ENCODE measurements around the gene LENG8. TPM values are rescaled to one million over a fixed set of nuclear protein-coding genes. Genes with fewer than 3 reads are reported as not detected.
"Not testable (repeated sequence)": the region's sequence is repeated elsewhere in the genome, so short reads cannot be mapped to it uniquely, and the experiment has no call there.

Gene LENG8
- total and polyA plus RNA-seq, 2 experiments from 2014 or later: 42.1 to 74.3 TPM

GRCh38 chr19:54506079-54506478, 57.1 kb downstream of the LENG8 start:
- H3K27me3 ChIP-seq (ENCODE audit: insufficient read depth): no peaks in the 10 kb centered on the region
- H3F3A ChIP-seq (replicated peaks; ENCODE audit: low read depth): no peaks in the 10 kb centered on the region
- DNase-seq (ENCODE audit: low spot score) (no peak), ATAC-seq (no peak)
- no peaks in the 10 kb centered on the region for H3K4me1 Mint-ChIP-seq
- H3K4me1 ChIP-seq (ENCODE audit: insufficient read depth): no peaks in the 10 kb centered on the region
- no peaks in the 10 kb centered on the region for H3K9me2 ChIP-seq (ENCODE audit: insufficient read depth)
- peaks cover 80% of the 10 kb centered on the region for H3K9me3 Mint-ChIP-seq
- H3K36me3 ChIP-seq (ENCODE audit: insufficient read depth): no peaks in the 10 kb centered on the region
- no peaks in the 10 kb centered on the region for H4K20me1 ChIP-seq (replicated peaks; ENCODE audit: insufficient read depth)
- no peak overlapping the region for H3K4me3 Mint-ChIP-seq
- no peak for TF ChIP-seq POLR2AphosphoS5 (IDR thresholded peaks at IDR 0.05; ENCODE audit: low read depth)
- H3K4me3 ChIP-seq: no peak overlapping the region
- no peak overlapping the region for H3K27ac ChIP-seq (ENCODE audit: low read depth)
- no peaks in the 10 kb centered on the region for H3K79me2 ChIP-seq (replicated peaks; ENCODE audit: insufficient read depth)
- H2AFZ ChIP-seq: no peak overlapping the region
- no peak overlapping the region for H3K27ac Mint-ChIP-seq
- peaks cover 3% of the 10 kb centered on the region for H3K27me3 Mint-ChIP-seq (ENCODE audit: insufficient read depth, low read depth, poor library complexity)
- no peak overlapping the region for H3K4me2 ChIP-seq
- peaks cover 31% of the 10 kb centered on the region for H3K36me3 Mint-ChIP-seq (ENCODE audit: low read depth)

GRCh38 chr19:54507038-54507717, 58.2 kb downstream of the LENG8 start:
- not testable (repeated sequence) for H3K4me1 ChIP-seq (ENCODE audit: insufficient read depth); DNase-seq (ENCODE audit: low spot score); H3K27me3 ChIP-seq (ENCODE audit: insufficient read depth); ATAC-seq; H3K27ac ChIP-seq (ENCODE audit: low read depth); H3K36me3 ChIP-seq (ENCODE audit: insufficient read depth); H3K9me2 ChIP-seq (ENCODE audit: insufficient read depth); H3F3A ChIP-seq (replicated peaks; ENCODE audit: low read depth); H2AFZ ChIP-seq; H3K79me2 ChIP-seq (replicated peaks; ENCODE audit: insufficient read depth); H3K4me3 ChIP-seq; H4K20me1 ChIP-seq (replicated peaks; ENCODE audit: insufficient read depth); H3K27me3 Mint-ChIP-seq (ENCODE audit: insufficient read depth, low read depth, poor library complexity); H3K4me1 Mint-ChIP-seq; H3K27ac Mint-ChIP-seq; H3K4me2 ChIP-seq; H3K4me3 Mint-ChIP-seq
- Mint-ChIP-seq H3K9me3 (peaks cover 84% of the 10 kb centered on the region), H3K36me3 (ENCODE audit: low read depth) (peaks cover 32% of the 10 kb centered on the region)

- Mint-ChIP-seq H3K27ac (no peak overlapping the region), H3K4me3 (no peak overlapping the region), H3K9me3 (peaks cover 84% of the 10 kb centered on the region), H3K36me3 (ENCODE audit: low read depth) (peaks cover 32% of the 10 kb centered on the region; the same call in 2 of the 3 replicates), H3K4me1 (no peaks in the 10 kb centered on the region), H3K27me3 (ENCODE audit: insufficient read depth, low read depth, poor library complexity) (peaks cover 3% of the 10 kb centered on the region)
- no peak overlapping the region for H2AFZ ChIP-seq
- DNase-seq (ENCODE audit: low spot score) (no peak), ATAC-seq (no peak)
- H3K27me3 ChIP-seq (ENCODE audit: insufficient read depth): no peaks in the 10 kb centered on the region
- TF ChIP-seq JUNB (IDR thresholded peaks at IDR 0.05; ENCODE audit: unreplicated experiment) (no peak), STAT1 (IDR thresholded peaks at IDR 0.05; ENCODE audit: unreplicated experiment) (no peak), ZNF114 (CRISPR knock-in tag; IDR thresholded peaks at IDR 0.05) (no peak), ZNF331 (CRISPR knock-in tag; IDR thresholded peaks at IDR 0.05; ENCODE audit: low read depth) (no peak), NANOG (IDR thresholded peaks at IDR 0.05; ENCODE audit: borderline replicate concordance) (no peak), POLR2AphosphoS5 (IDR thresholded peaks at IDR 0.05; ENCODE audit: low read depth) (no peak), CREB1 (CRISPR knock-in tag; IDR thresholded peaks at IDR 0.05; ENCODE audit: low read depth) (no peak), EZH2phosphoT487 (IDR thresholded peaks at IDR 0.05; ENCODE audit: unreplicated experiment) (no peak)
- no peaks in the 10 kb centered on the region for H3K79me2 ChIP-seq (replicated peaks; ENCODE audit: insufficient read depth)
- H3K4me1 ChIP-seq (ENCODE audit: insufficient read depth): no peaks in the 10 kb centered on the region
- no peak overlapping the region for H3K4me3 ChIP-seq
- H3F3A ChIP-seq (replicated peaks; ENCODE audit: low read depth): no peaks in the 10 kb centered on the region
- no peaks in the 10 kb centered on the region for H3K9me2 ChIP-seq (ENCODE audit: insufficient read depth)
- H4K20me1 ChIP-seq (replicated peaks; ENCODE audit: insufficient read depth): no peaks in the 10 kb centered on the region
- no peak overlapping the region for H3K4me2 ChIP-seq
- no peak overlapping the region for H3K27ac ChIP-seq (ENCODE audit: low read depth)
- H3K36me3 ChIP-seq (ENCODE audit: insufficient read depth): no peaks in the 10 kb centered on the region
Measured at GRCh38 chr19:54507824-54508223, 58.8 kb downstream of the LENG8 start.

GRCh38 chr19:54508487-54508886, 59.5 kb downstream of the LENG8 start:
- H3K27me3 ChIP-seq (ENCODE audit: insufficient read depth); H3K9me2 ChIP-seq (ENCODE audit: insufficient read depth); H4K20me1 ChIP-seq (replicated peaks; ENCODE audit: insufficient read depth); H3K4me3 Mint-ChIP-seq; DNase-seq (ENCODE audit: low spot score); H3K4me2 ChIP-seq; H3K36me3 ChIP-seq (ENCODE audit: insufficient read depth); H2AFZ ChIP-seq; H3K4me3 ChIP-seq; H3K4me1 Mint-ChIP-seq; H3K79me2 ChIP-seq (replicated peaks; ENCODE audit: insufficient read depth); H3K27me3 Mint-ChIP-seq (ENCODE audit: insufficient read depth, low read depth, poor library complexity); H3F3A ChIP-seq (replicated peaks; ENCODE audit: low read depth); ATAC-seq; H3K4me1 ChIP-seq (ENCODE audit: insufficient read depth); H3K27ac ChIP-seq (ENCODE audit: low read depth); H3K27ac Mint-ChIP-seq: not testable (repeated sequence)
- Mint-ChIP-seq H3K36me3 (ENCODE audit: low read depth) (peaks cover 32% of the 10 kb centered on the region; the same call in 2 of the 3 replicates), H3K9me3 (peaks cover 85% of the 10 kb centered on the region)

- H3K9me2 ChIP-seq (ENCODE audit: insufficient read depth); H3K4me1 Mint-ChIP-seq; H3K27ac ChIP-seq (ENCODE audit: low read depth); H3K27me3 Mint-ChIP-seq (ENCODE audit: insufficient read depth, low read depth, poor library complexity); H3K4me3 ChIP-seq; H3K4me1 ChIP-seq (ENCODE audit: insufficient read depth); H3K4me3 Mint-ChIP-seq; H3K79me2 ChIP-seq (replicated peaks; ENCODE audit: insufficient read depth); H3K4me2 ChIP-seq; H3F3A ChIP-seq (replicated peaks; ENCODE audit: low read depth); H2AFZ ChIP-seq; H3K27me3 ChIP-seq (ENCODE audit: insufficient read depth); H3K36me3 ChIP-seq (ENCODE audit: insufficient read depth); H3K27ac Mint-ChIP-seq; DNase-seq (ENCODE audit: low spot score); H4K20me1 ChIP-seq (replicated peaks; ENCODE audit: insufficient read depth): not testable (repeated sequence)
- peak; percentile 89 for ATAC-seq
- Mint-ChIP-seq H3K9me3 (peaks cover 85% of the 10 kb centered on the region), H3K36me3 (ENCODE audit: low read depth) (peaks cover 30% of the 10 kb centered on the region; the same call in 2 of the 3 replicates)
Measured at GRCh38 chr19:54509200-54509940, 60.4 kb downstream of the LENG8 start.

Data from GM23338 (cell line).